Lower leg skin (tissue), 4 donors: ENCODE results near the gene ZNF407. TPM values are rescaled to one million over a fixed set of nuclear protein-coding genes. Genes with fewer than 3 reads are reported as not detected.

Experiments used
- DNase-seq, 2 donors: peaks; one replicate each; pipeline ENCODE4 v3.0.0-alpha.2; 2019; ENCODE audit warnings: low spot score in 2 of 2
- H3K4me3 ChIP-seq: fragments of 200-600 bp; sonication (generic); 2 replicates; pipeline ENCODE4 v1.5.1; 2017; ENCODE audit warnings: mild to moderate bottlenecking, low read depth; ENCODE audit not compliant: poor library complexity, severe bottlenecking
- CTCF ChIP-seq, 3 donors: fragments of 450-650 bp; IDR thresholded peaks; one replicate each; pipeline ENCODE4 v1.5.1; 2016; ENCODE audit warnings: antibody characterized with exemption in 3 of 3, mild to moderate bottlenecking in 3 of 3, moderate library complexity in 2 of 3
- POLR2A ChIP-seq, 2 donors: fragments of 450-650 bp; IDR thresholded peaks; one replicate each; pipeline ENCODE4 v1.6.1; 2016 to 2017; ENCODE audit warnings: antibody characterized with exemption in 2 of 2, mild to moderate bottlenecking in 1 of 2, moderate library complexity in 1 of 2
- WGBS, 2 donors: methylation state at CpG; one replicate each; pipeline ENCODE4 v1.1.5; 2018; 5-methylcytosine and 5-hydroxymethylcytosine counted together
- intact Hi-C: fragments of 100-400 bp; cut with DNase I; formaldehyde crosslinking; loops from one replicate; pipeline ENCODE4 v1.15.0; 2023; ENCODE audit warnings: low total_unique reads
- total RNA-seq, 4 donors: library from RNA; depleted of rRNA; stranded (reverse); fragments of >200 nt; gene quantifications; one replicate each; pipeline ENCODE4 v1.1.0, GENCODE V29; 2016

ZNF407 gene
- total RNA-seq, 4 donors from 2014 or later, result 7.0 to 13.9 (median 10.9) TPM

- TF ChIP-seq CTCF (IDR thresholded peaks at IDR 0.05) (no peak), POLR2A (IDR thresholded peaks at IDR 0.05) (no peak)
- WGBS, 2 donors, result 94% methylated on average over 4 of the region's 4 CpGs
- no peak for DNase-seq
- intact Hi-C loops, result no loop called here
- H3K4me3 ChIP-seq, result no peak overlapping the region
Measured at GRCh38 chr18:74947875-74948274, 350.2 kb downstream of the ZNF407 start.

- intact Hi-C loops, result no loop called here
- WGBS, 2 donors, result 74 to 83% methylated on average over 1 of the region's 1 CpG
- H3K4me3 ChIP-seq, result no peak overlapping the region
- DNase-seq, result no peak
- TF ChIP-seq POLR2A (IDR thresholded peaks at IDR 0.05), result no peak
- no peak for TF ChIP-seq CTCF (IDR thresholded peaks at IDR 0.05)
Measured at GRCh38 chr18:74949611-74950010, 351.9 kb downstream of the ZNF407 start.

GRCh38 chr18:74950479-74950878 lies 352.8 kb downstream of the ZNF407 start:
- 66 to 70% methylated on average over 4 of the region's 4 CpGs for WGBS, 2 donors
- no peak for DNase-seq
- H3K4me3 ChIP-seq, result no peak overlapping the region
- intact Hi-C loops, result no loop called here
- TF ChIP-seq CTCF (IDR thresholded peaks at IDR 0.05) (no peak), POLR2A (IDR thresholded peaks at IDR 0.05) (no peak)

- intact Hi-C loops, result no loop called here
- TF ChIP-seq CTCF (IDR thresholded peaks at IDR 0.05), result no peak
- WGBS, 2 donors, result 39 to 52% methylated on average over 4 of the region's 4 CpGs
- no peak for DNase-seq
- H3K4me3 ChIP-seq, result no peak overlapping the region
Measured at GRCh38 chr18:74951165-74951760, 353.6 kb downstream of the ZNF407 start.

- no peak overlapping the region for H3K4me3 ChIP-seq
- intact Hi-C loops, result no loop called here
- no peak for TF ChIP-seq CTCF (IDR thresholded peaks at IDR 0.05)
- no peak for TF ChIP-seq POLR2A (IDR thresholded peaks at IDR 0.05)
- 89% methylated on average over 8 of the region's 8 CpGs for WGBS, 2 donors
- DNase-seq, result no peak
Measured at GRCh38 chr18:74957588-74958224, 360.0 kb downstream of the ZNF407 start.

- 94 to 95% methylated on average over 3 of the region's 3 CpGs for WGBS, 2 donors
- DNase-seq, result no peak
- no peak overlapping the region for H3K4me3 ChIP-seq
- TF ChIP-seq CTCF (IDR thresholded peaks at IDR 0.05) (no peak), POLR2A (IDR thresholded peaks at IDR 0.05) (no peak)
- intact Hi-C loops, result no loop called here
Measured at GRCh38 chr18:74959216-74959615, 361.5 kb downstream of the ZNF407 start.
